Stimulated activated naive CD4-positive, alpha-beta T cell treated with Interleukin-2 at 50 U/mL for 16 hours (primary cell): ENCODE data around the gene RBM19.

Experiments used
- DNase-seq: peaks from one replicate; lab custom pipeline; 2025; lab: John Stamatoyannopoulos, UW

Gene RBM19

DNA sequence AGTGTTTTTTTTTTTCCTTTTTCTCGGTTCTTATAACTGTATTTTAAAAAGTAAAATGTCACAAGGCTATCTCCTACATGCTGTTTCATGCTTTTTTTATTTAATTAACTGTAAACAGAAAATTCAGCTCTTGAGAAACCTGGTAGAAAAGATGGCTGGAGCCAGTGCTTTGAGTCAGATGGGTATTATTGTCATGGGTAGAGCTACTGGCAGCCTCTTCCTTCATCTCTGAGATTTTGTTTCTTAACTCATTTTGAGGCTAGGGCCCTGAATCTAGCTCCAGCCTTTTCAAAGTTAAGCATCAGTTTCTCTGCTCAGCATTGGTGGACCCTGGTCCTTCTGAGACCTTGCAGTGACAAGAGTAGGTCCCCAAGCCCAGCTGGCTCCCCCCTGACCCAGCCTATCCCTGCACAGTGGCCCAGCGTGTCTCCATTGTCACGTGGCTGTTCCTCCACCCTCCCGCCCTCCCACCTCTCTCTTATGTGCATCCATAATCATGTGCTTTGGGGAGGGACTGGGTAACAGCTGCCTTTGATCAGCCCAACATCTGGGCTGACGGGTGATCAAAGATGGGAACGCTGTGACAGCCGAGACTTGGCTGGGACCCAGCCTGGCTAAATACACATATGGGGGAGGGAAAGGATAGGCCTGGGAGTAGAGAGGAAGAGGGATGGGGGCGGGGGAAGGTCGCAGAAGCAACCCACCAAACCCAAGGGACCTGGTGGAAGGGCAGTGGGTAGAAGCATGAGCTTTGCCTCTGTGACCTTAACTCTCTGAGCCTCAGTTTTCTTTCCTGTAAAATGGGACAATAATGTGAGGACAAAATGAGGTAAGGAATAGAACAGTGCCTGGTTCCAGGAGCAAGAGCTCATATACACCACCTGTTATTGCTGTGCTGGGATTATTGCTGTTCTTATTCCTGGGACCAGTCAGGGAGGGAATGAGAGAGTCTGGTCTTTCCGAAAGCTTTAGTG is 24.4 kb upstream of the RBM19 start:
- DNase-seq: no peak

- no peak for DNase-seq
Observed at GRCh38 chr12:113988976-113989375, 22.9 kb upstream of the RBM19 start.

DNA sequence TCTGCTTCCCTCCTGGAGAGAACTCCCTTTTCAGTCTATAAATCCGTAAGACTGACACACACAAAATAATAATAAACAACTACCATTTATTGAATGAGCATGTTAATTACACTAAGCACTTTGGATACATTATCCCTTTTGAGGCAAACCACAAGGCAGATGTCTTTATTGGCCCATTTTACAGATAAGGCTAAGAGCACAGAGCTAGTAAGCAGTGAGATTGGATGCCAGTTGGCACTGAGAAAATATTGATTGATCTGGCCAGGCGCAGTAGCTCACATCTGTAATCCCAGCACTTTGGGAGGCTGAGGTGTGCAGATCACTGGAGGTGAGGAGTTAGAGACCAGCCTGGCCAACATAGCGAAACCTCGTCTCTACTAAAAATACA is 21.9 kb upstream of the RBM19 start:
- DNase-seq: no peak

GRCh38 chr12:113987261-113988063 is 21.3 kb upstream of the RBM19 start:
- no peak for DNase-seq

DNA sequence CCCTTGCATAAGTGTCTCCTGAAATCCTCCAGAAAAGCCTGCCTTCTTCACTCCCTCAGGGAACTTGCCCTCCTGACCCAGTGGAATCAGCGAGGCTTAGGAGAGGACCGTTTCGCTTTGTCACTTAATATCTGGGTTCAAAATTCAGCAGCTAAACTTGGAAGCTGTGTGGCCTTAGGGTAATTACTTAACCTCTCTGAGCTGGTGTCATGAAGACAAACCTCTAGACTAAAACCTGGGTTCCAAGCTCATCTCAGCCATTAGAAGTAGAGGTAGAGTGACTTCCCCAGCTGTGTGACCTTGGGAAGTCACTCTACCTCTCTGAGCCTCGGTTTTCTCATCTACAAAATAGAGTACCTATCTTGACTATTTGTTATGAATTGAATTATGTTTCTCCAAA is 18.3 kb upstream of the RBM19 start:
- DNase-seq: no peak

GRCh38 chr12:113983777-113984448 is 17.8 kb upstream of the RBM19 start:
- no peak for DNase-seq

DNA sequence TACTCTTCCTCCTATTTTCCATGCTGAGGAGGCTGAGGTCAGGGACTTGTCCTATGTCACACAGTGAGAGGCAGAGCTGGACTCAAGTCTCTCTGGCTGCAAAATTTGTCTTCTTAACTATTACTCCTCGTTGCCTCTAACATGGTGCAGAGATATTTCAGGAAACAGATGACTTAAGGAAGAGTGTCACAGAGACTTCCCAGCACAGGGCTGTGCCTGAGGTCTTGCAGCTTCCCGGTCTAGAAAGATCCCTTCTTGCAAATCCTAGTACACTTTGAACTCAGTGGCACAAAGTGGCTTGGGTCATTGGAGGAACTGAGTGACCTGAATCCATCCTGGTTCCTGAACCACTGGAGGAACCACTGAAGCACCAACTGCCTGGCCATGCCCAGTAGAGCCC is 17.1 kb upstream of the RBM19 start:
- no peak for DNase-seq

GRCh38 chr12:113981876-113982275 is 15.8 kb upstream of the RBM19 start:
- DNase-seq: no peak

- DNase-seq: no peak
Observed at GRCh38 chr12:113980537-113981337, 14.6 kb upstream of the RBM19 start.

GRCh38 chr12:113980054-113980453 is 13.9 kb upstream of the RBM19 start:
- DNase-seq: no peak

- no peak for DNase-seq
Observed at GRCh38 chr12:113978080-113978479, 12.0 kb upstream of the RBM19 start.

DNA sequence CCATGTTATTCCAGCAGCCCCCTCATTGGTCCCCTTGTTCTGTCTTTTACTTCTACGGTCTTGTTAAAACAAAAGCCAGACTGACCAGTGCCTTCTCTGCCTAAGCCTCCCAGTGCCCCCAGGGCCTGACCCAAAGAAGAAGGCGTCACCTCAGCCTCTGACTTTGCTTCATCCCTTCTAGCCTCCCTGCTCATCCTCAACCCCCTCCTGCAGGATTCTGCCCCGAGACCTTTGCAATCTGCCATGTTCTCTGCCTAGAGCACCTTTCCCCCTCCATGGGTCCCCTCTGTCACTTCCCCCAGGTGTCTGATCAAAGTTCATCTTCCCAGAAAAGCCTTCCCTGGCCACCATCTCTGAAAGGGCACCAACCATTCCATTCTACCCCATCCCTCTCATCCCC is 7.9 kb upstream of the RBM19 start:
- DNase-seq: no peak

DNA sequence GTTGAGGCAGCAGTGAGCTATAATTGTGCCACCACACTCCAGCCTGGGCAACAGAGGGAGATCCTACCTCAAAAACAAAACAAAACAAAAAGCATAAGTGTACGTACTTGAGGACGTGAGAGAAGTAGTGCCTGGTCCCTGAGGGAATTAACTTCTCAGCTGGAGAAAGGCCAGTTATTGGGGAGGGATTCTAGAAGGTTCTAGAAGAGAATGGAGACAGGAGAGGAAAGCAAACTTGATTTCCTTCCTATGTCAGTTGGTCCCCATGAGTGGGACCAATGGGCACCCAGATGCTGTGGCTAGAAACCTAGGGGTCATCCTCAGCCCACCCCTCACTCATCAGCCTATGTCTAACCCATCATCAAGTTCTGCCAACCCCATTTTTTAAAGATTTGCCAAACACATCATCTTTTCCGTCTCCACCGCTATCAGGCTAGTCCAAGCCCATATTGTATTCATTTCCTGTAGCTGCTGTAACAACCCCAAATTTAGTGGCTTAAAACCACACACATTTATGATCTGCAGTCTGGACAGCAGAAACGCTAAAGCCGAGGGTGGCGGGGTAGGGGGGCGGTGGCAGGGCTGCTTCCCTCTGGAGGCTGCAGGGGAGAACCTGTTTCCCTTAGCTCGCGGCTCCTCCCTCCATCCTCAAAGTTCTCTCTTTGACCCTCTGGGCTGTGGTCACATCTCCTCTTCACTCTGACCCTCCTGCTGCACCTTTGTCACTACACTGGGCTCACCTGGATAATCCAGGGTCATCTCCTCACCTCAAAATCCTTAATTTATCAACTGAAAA is 7.2 kb upstream of the RBM19 start:
- no peak for DNase-seq

DNA sequence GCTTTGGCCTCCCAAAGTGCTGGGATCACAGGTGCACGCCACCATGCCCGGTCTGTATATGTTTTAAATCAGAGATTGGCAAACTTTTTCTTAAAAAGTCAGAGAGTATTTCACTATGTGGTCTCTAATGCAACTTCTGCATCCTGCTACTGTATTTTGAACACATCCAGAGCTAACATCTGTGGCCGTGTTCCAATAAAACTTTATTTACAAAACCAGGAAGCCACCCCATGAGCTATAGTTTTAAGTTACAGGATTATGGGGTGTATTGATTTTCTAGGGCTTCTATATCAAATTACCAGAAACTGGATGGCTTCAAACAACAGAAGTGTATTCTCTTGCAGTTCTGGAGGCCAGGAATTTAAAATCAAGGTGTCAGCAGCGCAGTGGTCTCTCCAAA is 5.3 kb upstream of the RBM19 start:
- DNase-seq: no peak

- DNase-seq: no peak
Observed at GRCh38 chr12:113970211-113970610, 4.1 kb upstream of the RBM19 start.

DNA sequence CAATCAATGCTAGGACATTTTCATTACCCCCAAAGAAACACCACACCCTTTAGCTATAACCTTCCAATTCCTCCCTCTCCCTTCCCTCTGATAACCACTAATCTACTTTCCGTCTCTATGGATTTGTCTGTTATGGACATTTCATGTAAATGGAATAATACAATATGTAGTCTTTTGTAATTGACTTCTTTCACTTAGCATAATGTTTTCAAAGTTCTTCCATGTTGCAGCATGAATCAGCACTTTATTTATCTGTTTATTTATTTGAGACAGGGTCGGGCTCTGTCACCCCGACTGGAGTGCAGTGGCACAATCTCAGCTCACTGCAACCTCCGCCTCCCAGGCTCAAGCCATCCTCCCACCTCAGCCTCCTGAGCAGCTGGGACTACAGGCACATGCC is 1.2 kb upstream of the RBM19 start:
- DNase-seq: no peak

DNA sequence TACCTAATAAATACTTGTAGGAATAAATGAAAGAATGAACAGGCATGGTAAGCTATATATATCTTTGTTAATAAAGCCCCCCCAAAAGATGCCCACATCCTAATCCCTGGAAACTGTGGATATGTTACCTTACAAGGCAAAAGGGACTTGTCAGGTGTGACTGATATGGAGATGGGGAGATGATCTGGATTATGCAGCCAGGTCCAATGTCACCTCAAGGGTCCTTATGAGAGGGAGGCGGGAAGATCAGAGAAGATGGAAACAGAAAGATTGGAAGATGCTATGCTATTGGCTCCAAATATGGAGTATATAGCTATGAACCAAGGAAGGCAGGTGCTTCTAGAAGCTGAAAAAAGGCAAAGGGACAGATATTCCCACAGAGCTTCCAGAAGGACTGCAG is 3.4 kb downstream of the RBM19 start:
- DNase-seq: no peak

GRCh38 chr12:113961921-113962710 is 4.0 kb downstream of the RBM19 start:
- DNase-seq: peak; percentile 20

- no peak for DNase-seq
Observed at GRCh38 chr12:113960030-113960429, 6.1 kb downstream of the RBM19 start.

- no peak for DNase-seq
Observed at GRCh38 chr12:113959096-113959495, 7.0 kb downstream of the RBM19 start.
